NCI-H2171 (cell line): Measurements from ENCODE around the gene TMEM132D.

Experiments
- DNase-seq: peaks from one replicate; lab custom pipeline; 2025; lab: John Stamatoyannopoulos, UW

The TMEM132D gene

DNA sequence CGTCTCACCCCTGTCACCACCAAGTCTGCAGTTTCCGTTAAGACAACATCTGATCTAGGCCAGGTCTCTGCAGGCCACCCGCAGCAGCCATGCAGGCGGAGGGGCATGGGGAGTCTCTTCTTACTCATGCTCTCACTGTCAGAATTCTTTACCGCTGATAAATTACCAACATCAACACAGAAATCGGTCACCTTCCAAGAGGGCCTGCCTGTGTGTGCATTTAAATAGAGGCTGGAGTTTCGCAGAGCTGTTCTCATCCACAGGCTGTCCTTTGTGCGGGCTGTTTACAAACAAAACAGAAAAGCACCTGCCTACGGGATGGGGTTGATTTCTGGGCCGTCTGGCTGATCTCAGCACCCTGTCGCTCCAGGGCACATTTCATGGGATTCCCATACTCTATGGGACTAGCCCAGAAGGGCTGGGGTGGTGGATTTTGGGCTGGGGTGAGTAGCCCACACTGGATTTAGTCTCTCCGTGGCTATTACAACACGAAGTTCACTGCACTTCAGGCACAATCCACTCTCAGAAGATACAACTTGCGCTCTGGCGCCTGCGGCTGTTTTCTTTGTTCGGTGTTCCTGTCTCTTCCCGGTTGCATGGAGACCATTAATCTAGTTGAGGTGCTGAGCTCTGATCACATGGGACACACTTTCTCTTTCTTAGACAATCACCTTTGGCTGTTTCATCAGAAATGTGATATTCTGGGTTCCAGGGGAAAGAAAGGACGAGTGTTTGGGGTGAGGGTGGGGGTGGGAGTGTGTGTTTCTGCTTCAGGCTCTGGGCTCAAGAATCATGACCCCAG is 719.5 kb downstream of the TMEM132D start:
- no peak for DNase-seq

DNA sequence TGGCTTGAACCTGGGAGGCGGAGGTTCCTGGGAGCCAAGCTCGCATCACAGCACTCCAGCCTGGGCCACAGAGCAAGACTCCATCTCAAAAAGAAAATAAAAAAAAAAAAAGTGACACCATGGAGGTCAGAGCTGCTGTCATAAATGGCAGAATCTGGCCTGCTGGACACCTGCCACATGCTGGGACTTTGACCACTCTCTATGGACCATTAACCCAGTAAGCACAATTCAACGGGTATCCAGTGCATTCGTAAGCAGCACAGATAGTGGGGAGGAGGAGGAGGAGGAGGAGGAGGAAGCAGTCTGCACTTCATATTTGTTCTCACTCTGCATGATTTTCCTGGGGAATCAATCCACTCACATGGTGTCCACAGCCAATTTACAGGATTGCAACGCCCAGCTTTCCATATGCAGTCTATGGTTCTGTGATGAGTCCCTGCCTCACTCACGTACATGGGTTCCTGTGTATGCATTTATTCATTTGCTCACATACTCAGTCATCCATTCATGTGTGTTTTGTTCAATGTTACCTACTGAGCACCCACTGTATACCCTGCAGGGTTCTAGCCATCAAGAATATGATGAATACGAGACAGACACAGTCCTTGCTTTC is 723.8 kb downstream of the TMEM132D start:
- DNase-seq: no peak

GRCh38 chr12:129169928-129170327 is 733.9 kb downstream of the TMEM132D start:
- no peak for DNase-seq

DNA sequence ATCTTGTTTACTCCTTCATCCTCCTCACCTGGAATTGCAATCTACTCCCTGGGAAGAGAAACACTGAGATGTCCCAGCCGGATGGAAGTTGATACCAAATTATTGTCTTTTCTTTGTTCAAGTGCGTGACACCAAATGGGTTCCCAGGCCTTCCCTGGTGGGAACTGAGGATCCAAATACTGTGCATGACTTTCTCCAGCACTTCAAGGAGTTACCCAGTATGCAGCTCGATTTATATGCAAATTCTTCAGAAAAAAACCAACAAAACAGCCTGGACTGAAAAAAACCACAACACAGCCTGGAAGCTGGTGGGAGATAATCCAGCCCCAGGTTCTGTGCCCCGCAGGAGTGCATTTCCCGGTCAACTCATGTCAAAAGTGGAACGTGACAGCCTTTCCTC is 740.0 kb downstream of the TMEM132D start:
- no peak for DNase-seq

GRCh38 chr12:129163461-129163860 is 740.4 kb downstream of the TMEM132D start:
- DNase-seq: no peak

DNA sequence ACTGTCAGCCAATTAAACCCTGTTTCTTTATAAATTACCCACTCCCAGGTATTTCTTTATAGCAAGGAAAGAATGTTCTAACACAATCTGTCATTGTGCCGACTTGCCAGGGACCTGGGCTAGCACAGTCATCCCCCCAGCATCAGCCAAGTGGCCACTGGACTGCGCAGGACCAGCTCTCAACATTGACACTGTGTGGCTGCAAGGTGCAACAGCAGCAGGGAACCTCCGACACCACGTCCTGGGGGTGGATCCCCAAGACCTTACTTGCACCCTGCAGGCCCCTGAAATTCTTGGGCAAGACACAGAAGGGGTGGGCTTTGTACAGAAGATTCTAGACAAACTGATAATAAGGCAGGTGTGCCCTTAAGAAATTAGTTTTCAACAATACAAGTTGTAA is 741.0 kb downstream of the TMEM132D start:
- no peak for DNase-seq

GRCh38 chr12:129161511-129161910 is 742.3 kb downstream of the TMEM132D start:
- DNase-seq: no peak

DNA sequence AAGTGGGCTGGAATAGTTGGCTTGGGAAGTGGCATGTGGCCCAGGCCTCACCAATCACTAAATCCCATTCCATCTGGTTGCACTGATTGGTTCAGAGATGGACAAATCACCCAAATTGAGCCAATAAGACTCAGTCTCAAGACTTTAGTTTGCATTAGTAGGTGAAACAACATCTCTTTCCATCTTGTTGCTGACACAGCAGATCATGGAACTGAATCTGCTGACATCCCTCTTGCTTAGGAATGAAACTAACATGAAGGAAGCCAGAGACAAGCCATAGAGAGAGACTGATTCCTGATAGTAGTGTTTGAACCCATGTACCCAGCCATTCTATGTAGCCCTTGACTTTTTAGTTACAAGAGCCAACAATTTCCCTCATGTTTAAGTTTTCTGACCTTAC is 743.5 kb downstream of the TMEM132D start:
- no peak for DNase-seq

DNA sequence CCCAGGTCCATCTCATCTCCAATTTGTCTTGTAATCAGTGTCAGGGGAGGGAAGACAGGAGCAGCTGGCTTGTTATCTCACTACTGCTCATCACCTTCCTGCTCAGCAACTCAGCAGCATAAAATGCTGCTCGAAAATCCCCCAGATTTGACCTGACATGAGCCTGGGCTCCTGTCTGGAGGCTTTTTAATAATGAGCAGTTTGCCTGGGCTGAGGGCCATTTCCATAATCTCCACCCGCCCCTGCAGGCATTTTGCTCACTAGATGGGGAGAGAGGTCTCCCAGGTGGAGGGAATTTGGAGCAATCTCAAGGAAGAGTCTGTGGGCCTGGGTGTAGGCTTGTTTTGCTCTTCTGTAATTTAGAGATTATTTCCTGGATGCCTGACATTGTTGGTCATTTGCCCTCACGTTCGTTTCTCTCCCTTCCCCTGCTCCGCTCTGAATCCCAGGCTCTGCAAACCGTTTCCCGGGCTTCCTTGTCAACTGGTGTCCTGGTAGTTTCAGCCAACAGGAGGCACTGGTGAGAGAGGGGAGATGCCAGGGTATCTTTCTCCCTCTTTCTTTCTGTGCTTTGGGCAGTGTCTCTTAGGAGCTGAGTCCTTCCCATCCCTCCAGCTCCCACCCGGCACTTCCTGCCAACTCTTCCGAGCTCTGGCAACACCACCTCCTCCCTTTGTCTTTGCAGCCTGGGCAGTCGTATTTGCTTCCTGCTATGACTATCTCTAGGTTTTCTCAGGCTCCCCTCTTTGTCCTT is 751.3 kb downstream of the TMEM132D start:
- DNase-seq: no peak

DNA sequence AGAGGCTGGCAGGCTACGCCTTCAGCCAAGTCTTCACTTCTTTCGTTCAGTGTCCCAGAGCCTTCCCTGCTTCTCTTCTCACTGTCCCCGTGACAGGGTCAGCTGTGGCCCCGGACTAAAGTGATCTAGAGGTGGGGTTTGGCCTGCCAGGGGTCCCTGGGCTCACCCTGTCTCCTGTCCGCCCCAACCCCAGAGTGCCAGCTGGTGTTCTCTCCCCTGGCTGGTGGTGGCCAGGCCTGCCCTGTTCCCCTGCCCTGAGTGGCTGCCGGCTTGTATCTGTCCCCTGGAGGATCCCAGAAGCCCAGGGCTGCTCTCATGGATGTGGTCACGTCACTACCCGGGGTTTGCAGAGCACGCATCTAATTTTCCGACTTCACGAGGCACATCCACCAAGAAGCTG is 753.1 kb downstream of the TMEM132D start:
- no peak for DNase-seq

DNA sequence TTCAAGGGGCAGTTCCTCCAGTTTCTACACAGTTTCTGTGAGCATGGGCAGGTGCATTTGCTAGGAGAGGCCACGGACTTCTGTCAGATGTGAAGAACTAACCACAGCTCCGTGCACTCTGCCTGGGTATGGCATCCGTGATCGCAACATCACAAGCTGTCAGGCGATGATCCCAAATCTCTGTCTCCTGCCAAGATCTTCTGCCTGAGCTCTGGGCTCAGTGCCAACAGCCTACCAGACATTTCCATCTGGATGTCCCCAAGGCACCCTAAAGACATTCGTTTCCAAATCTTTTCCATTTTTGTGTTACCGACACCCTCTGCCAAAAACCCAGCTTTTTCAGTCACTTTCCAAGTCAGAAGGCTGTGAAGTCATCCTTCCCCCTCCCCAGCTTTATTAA is 758.4 kb downstream of the TMEM132D start:
- DNase-seq: no peak

GRCh38 chr12:129138776-129139175 is 765.0 kb downstream of the TMEM132D start:
- no peak for DNase-seq

- no peak for DNase-seq
Measured at GRCh38 chr12:129136694-129137325, 767.0 kb downstream of the TMEM132D start.

DNA sequence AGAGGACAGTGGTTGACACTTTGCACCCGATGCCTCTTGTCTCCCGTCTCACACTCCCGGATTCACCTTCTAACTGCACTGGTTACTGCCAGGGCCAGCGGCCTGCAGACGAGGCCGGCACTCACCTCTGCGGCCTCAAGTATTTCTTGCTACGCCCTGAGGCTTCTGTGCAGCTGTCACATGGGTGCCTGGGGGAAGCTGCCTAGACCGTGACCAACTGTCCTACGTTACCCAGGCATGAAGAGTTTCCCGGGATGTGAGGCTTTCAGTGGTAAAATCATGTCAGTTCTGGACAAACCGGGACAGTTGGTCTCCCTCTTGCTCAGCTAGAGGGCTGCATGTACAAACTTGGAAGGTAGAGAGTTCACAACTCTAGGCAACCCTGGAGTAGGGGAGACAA is 776.1 kb downstream of the TMEM132D start:
- DNase-seq: no peak

GRCh38 chr12:129127211-129127610 is 776.6 kb downstream of the TMEM132D start:
- DNase-seq: no peak

GRCh38 chr12:129119537-129119936 is 784.3 kb downstream of the TMEM132D start:
- no peak for DNase-seq

DNA sequence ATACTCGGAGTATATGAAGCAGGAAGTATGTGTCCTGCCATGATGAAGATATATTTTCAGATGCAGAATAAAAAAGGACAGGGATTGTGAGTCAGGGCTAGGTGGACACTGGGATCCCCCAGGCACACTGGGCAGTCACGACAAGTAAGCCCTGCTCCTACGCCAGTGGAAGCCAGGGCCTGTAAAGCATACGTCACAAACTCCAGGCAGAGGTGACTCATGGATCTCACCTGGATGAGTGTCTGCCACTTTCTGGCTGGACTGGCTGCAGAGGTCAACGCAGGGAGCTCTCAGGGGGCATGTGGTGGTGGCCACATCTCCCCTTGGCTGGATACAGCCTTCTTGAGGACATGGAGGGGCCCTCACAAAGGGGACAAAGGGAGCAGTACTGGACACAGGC is 788.3 kb downstream of the TMEM132D start:
- no peak for DNase-seq

DNA sequence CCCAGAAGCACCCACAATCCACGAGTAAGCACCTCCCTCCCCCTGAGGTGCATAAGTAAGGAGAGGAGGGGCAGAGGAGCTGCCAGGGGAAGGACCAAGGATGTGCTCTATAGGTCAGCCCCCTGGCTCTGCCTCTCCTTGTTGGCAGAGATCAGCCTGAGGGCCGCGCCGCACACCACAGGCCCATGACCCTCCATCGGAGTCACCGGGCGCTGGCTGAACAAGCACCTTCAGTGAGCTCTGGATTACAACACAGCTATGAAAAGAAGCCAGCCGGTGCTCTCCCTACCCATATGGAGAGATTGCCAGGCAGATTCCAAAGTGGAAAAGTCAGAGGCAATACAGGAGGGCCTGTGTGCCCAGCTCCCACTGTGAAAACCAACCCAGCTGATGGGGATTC is 793.2 kb downstream of the TMEM132D start:
- no peak for DNase-seq

DNA sequence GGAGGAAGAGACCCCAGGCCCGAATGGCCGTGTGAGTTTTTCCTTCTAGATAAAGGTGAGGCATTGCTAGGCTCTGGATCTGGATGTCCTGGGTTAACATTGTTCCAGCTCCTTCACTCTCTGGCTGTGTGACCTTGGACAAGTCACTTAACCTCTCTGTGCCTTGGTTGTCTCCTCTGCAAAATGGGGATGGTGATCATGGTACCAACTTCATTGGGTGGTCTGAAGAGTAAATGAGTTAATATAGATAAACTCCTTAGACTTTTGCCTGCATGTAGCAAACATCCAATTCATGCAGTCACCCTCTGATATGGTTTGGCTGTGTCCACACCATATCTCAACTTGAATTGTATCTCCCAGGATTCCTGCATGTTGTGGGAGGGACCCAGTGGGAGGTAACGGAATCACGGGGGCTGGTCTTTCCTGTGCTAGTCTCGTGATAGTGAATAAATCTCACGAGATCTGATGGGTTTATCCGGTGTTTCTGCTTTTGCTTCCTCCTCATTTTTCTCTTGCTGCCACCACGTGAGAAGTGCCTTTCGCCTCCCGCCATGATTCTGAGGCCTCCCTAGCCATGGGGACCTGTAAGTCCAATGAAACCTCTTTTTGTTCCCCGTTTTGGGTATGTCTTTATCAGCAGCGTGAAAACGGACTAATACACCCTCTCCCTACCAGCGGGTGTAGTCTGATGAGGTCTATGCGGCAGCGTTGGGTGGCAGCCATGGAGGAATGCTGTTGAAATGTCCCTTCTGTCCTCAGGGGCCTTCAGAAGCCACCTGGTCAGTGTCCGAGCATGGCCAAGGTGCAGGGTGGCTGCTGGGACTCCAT is 794.4 kb downstream of the TMEM132D start:
- no peak for DNase-seq

DNA sequence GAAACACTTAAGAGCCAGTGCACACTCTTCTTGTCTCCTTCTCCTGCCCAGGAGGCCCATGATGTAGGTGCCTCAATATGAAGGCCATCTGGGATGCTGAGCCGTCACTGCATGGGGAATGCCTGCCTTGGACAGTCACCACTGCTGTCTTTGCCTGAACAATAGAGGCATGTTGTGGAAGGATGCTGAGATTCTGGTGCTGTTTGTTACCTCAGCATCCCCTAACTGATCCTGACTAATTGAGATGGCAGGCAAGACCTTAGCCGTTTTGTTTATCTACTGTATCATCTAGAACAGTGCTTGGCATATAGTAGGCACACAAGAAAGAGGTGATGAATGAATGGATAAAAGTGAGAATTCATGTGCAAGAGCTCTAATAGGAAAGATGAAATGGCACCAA is 797.1 kb downstream of the TMEM132D start:
- no peak for DNase-seq

GRCh38 chr12:129103231-129103630 is 800.6 kb downstream of the TMEM132D start:
- no peak for DNase-seq

DNA sequence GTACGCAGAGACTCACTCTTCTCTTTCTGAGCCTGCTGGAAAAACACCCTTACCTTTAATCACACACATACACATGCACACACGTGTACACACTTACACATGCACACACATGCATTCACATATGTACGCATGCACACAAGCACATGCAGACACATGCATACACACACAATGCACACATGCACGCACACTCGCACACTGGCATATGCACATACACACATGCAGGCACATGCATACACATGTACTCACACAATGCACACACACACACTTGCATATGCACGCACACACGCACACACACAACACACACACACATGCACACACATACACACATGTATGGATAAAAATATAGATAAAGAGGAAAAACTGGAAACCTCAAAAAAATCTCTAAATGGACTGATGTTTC is 801.6 kb downstream of the TMEM132D start:
- no peak for DNase-seq
